ENCODE measurements around the gene SPR. TPM values are rescaled to one million over a fixed set of nuclear protein-coding genes. Genes with fewer than 3 reads are reported as not detected.

The SPR gene
- total and polyA plus RNA-seq, 2 of the 13 experiments (the other 11 are each of a cell fraction or from before 2014, with no cell fraction given), result 34.0 to 96.0 TPM

- peak; percentile 86 for TF ChIP-seq ZNF281 (CRISPR knock-in tag; IDR thresholded peaks at IDR 0.05; ENCODE audit: borderline replicate concordance)
- TF ChIP-seq THAP11 (CRISPR knock-in tag; IDR thresholded peaks at IDR 0.05), result 0 out of 2 replicates have a peak, but pooled peaks have one; percentile 22
- peak; percentile 28; the same call in 1 of the 2 replicates for TF ChIP-seq NRL (CRISPR knock-in tag; IDR thresholded peaks at IDR 0.05; ENCODE audit: borderline replicate concordance)
- 0 out of 2 replicates have a peak, but pooled peaks have one; percentile 35 for TF ChIP-seq PRDM10 (CRISPR knock-in tag; IDR thresholded peaks at IDR 0.05; ENCODE audit: low read depth)
- peak; percentile 48; the same call in 1 of the 2 replicates for TF ChIP-seq ZNF782 (CRISPR knock-in tag; IDR thresholded peaks at IDR 0.05; ENCODE audit: borderline replicate concordance)
- TF ChIP-seq ZNF326 (CRISPR knock-in tag; IDR thresholded peaks at IDR 0.05; ENCODE audit: borderline replicate concordance), result no peak
- TF ChIP-seq SP1 (IDR thresholded peaks at IDR 0.05), result no peak
- peak; percentile 77 for TF ChIP-seq SP1 (CRISPR knock-in tag; IDR thresholded peaks at IDR 0.05)
- TF ChIP-seq REXO4 (CRISPR knock-in tag; IDR thresholded peaks at IDR 0.05; ENCODE audit: borderline replicate concordance), result no peak
- 0 out of 2 replicates have a peak, but pooled peaks have one; percentile 13 for TF ChIP-seq THRA (CRISPR knock-in tag; IDR thresholded peaks at IDR 0.05; ENCODE audit: borderline replicate concordance)
- peak; percentile 57; the same call in 1 of the 2 replicates for TF ChIP-seq ZNF619 (CRISPR knock-in tag; IDR thresholded peaks at IDR 0.05)
- TF ChIP-seq LCORL (IDR thresholded peaks at IDR 0.05), result no peak
- TF ChIP-seq LCORL (CRISPR knock-in tag; IDR thresholded peaks at IDR 0.05), result no peak
- peak; percentile 69; the same call in 1 of the 2 replicates for TF ChIP-seq FLYWCH1 (CRISPR knock-in tag; IDR thresholded peaks at IDR 0.05)
- TF ChIP-seq PHF21A (CRISPR knock-in tag; IDR thresholded peaks at IDR 0.05), result 0 out of 2 replicates have a peak, but pooled peaks have one; percentile 28
- no peak for TF ChIP-seq SOX13 (IDR thresholded peaks at IDR 0.05)
- peak in 1 of 2 experiments; percentile 4; a peak in 1 of 4 replicates for TF ChIP-seq SOX13 (CRISPR knock-in tag; conservative IDR thresholded peaks at IDR 0.05 in 1 of 2, IDR thresholded peaks at IDR 0.05 in 1 of 2)
- no peak for TF ChIP-seq ATAD3A (CRISPR knock-in tag; IDR thresholded peaks at IDR 0.05)
- peak; percentile 17 for TF ChIP-seq YY1 (IDR thresholded peaks at IDR 0.05; ENCODE audit: insufficient read depth, insufficient replicate concordance, low read depth, low read length)
- TF ChIP-seq ZNF451 (CRISPR knock-in tag; IDR thresholded peaks at IDR 0.05), result no peak
Observed at GRCh38 chr2:72917138-72917876, 30.1 kb downstream of the SPR start, which contains the start of gene EMX1 (continued).
